SU-DHL-6 (cell line): ENCODE results near the gene RAI2.

Source experiments
- H2AFZ ChIP-seq: fragments of 200-600 bp; sonication (generic); 2 replicates; pipeline ENCODE4 v1.6.1; 2014; ENCODE audit warnings: low read depth, mild to moderate bottlenecking, moderate library complexity, mixed read lengths, antibody characterized with exemption, low read length; ENCODE audit not compliant: severe bottlenecking
- H3F3A ChIP-seq: fragments of 200-600 bp; shearing (Covaris generic); 2 replicates; pipeline ENCODE4 v1.6.0; 2016; ENCODE audit warnings: antibody characterized with exemption, mild to moderate bottlenecking; ENCODE audit not compliant: insufficient read depth
- H3K27ac ChIP-seq: fragments of 200-600 bp; sonication (generic); 2 replicates; pipeline ENCODE4 v1.5.1; 2016; ENCODE audit warnings: low read depth, mild to moderate bottlenecking, low read length, moderate library complexity, mixed read lengths
- H3K27me3 ChIP-seq: fragments of 200-600 bp; sonication (generic), shearing (Covaris generic); 2 replicates; pipeline ENCODE4 v1.6.0; 2014; ENCODE audit warnings: mild to moderate bottlenecking, low read length
- H3K36me3 ChIP-seq: fragments of 200-600 bp; sonication (generic); 2 replicates; pipeline ENCODE4 v1.6.1; 2014; ENCODE audit warnings: mild to moderate bottlenecking, low read length, mixed read lengths
- H3K4me2 ChIP-seq: fragments of 300-600, 200-600 bp; shearing (Covaris generic), sonication (generic); 2 replicates; pipeline ENCODE4 v1.6.0; 2014; ENCODE audit warnings: low read length, low read depth, mild to moderate bottlenecking; ENCODE audit not compliant: poor library complexity, severe bottlenecking
- H3K4me3 ChIP-seq: fragments of 200-600 bp; sonication (generic); 2 replicates; pipeline ENCODE4 v1.5.1; 2014; ENCODE audit warnings: antibody characterized with exemption, low read length, mild to moderate bottlenecking, mixed read lengths; ENCODE audit not compliant: insufficient read depth, poor library complexity, severe bottlenecking
- H3K79me2 ChIP-seq: fragments of 200-600 bp; sonication (generic); 2 replicates; pipeline ENCODE4 v1.6.1; 2014; ENCODE audit warnings: mild to moderate bottlenecking, low read length, moderate library complexity; ENCODE audit not compliant: insufficient read depth
- H3K9ac ChIP-seq: fragments of 200-600 bp; sonication (generic); 2 replicates; pipeline ENCODE4 v1.7.0; 2014; ENCODE audit warnings: mild to moderate bottlenecking, low read length
- H3K9me2 ChIP-seq: fragments of 200-600 bp; sonication (generic); replicated peaks from 2 replicates; pipeline ENCODE4 v1.6.1; 2014; ENCODE audit warnings: low read length; ENCODE audit not compliant: insufficient read depth
- H3K9me3 ChIP-seq: fragments of 200-600 bp; sonication (generic); 2 replicates; pipeline ENCODE4 v1.6.1; 2014; ENCODE audit warnings: low read length, mixed read lengths; ENCODE audit not compliant: insufficient read depth
- H4K20me1 ChIP-seq: fragments of 200-600 bp; sonication (generic); 2 replicates; pipeline ENCODE4 v1.6.1; 2014; ENCODE audit warnings: low read depth, mild to moderate bottlenecking, antibody characterized with exemption, low read length, moderate library complexity, mixed read lengths
- CTCF ChIP-seq: fragments of 200-600 bp; sonication (generic); IDR thresholded peaks from one replicate; pipeline ENCODE4 v1.5.1; 2017; ENCODE audit warnings: antibody characterized with exemption, mild to moderate bottlenecking, low read length, moderate library complexity; ENCODE audit not compliant: insufficient read depth, poor library complexity, severe bottlenecking
- EZH2phosphoT487 ChIP-seq: fragments of 200-600 bp; sonication (generic), shearing (Covaris generic); conservative IDR thresholded peaks from 2 replicates; pipeline ENCODE4 v1.6.1; 2018; ENCODE audit warnings: mild to moderate bottlenecking, antibody characterized with exemption, low read length, moderate library complexity, mixed read lengths

Gene RAI2

DNA sequence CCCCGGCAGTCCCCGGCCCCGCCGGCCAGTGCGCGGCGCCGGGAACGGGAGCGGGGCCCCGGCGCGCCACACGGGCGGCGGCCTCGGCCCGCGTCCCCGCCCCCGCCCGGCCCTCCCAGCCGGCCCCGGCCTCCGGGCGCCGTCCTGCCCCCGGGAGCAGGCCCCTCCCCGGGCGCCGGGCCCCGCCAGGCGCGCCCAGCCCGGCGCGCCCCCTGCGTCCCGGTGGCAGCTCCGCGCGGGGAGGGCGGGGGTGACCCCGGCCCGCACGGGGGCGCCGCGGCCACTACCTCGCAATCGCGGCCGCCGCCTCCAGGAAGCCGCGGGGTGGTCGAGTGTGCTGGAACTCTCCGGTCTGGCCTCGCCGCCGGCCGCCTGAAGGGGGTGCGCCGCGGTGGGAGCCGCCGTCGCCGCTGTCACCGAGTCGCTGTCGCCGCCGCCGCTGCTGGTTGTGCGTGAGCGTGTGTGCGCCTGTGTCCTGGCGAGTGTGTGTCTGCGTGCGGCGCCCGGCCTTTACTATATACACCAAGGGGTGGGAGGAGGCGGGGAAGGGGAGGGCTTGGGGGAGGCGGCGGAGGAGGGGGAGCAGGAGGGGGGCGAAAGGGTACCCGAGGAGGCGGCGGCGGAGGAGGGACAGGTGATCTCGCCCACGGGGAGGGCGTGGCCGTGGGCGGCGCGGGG lies at the start of gene RAI2:
Gene RAI2 (minus strand): TSS at position 488 of the 678 bp plus-strand sequence. CDS start 59,288 bp downstream, outside the sequence.
- Histone ChIP-seq H3K9me2 (no peaks in the 10 kb centered on the region), H3K36me3 (no peaks in the 10 kb centered on the region), H4K20me1 (no peaks in the 10 kb centered on the region), H3K27ac (no peak within 1 kb of the TSS), H3F3A (no peaks in the 10 kb centered on the region), H3K4me2 (no peak within 1 kb of the TSS), H2AFZ (no peak within 1 kb of the TSS), H3K4me3 (no peak within 1 kb of the TSS), H3K79me2 (no peaks in the 10 kb centered on the region), H3K9me3 (no peaks in the 10 kb centered on the region), H3K27me3 (no peaks in the 10 kb centered on the region), H3K9ac (no peak within 1 kb of the TSS)
- TF ChIP-seq EZH2phosphoT487 (no peak), CTCF (no peak)

DNA sequence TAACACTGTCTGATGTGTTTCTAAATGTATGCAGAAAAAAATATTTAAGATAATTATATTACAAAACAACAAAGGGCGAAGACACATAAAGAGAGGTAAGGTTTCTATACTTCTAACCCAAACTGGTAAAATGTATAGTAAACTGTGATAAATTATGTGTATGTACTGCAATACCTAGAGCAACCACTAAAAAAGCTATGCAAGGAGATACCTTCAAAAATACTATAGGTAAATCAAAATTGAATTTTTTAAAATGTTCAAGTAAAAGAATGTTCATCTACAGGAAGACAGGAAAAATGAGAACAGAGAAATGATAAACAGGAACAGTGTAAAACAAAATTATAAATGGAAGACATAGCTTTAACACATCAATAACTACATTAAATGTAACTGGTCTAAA lies 27.3 kb upstream of the RAI2 start:
- Histone ChIP-seq H3K9me2 (no peaks in the 10 kb centered on the region), H3K9me3 (no peaks in the 10 kb centered on the region), H3K79me2 (no peaks in the 10 kb centered on the region), H3K27ac (no peak overlapping the region), H3F3A (no peaks in the 10 kb centered on the region), H2AFZ (no peak overlapping the region), H3K36me3 (no peaks in the 10 kb centered on the region), H3K27me3 (no peaks in the 10 kb centered on the region), H3K4me3 (no peak overlapping the region), H4K20me1 (no peaks in the 10 kb centered on the region), H3K9ac (no peak overlapping the region), H3K4me2 (no peak overlapping the region)
- no peak for TF ChIP-seq CTCF

DNA sequence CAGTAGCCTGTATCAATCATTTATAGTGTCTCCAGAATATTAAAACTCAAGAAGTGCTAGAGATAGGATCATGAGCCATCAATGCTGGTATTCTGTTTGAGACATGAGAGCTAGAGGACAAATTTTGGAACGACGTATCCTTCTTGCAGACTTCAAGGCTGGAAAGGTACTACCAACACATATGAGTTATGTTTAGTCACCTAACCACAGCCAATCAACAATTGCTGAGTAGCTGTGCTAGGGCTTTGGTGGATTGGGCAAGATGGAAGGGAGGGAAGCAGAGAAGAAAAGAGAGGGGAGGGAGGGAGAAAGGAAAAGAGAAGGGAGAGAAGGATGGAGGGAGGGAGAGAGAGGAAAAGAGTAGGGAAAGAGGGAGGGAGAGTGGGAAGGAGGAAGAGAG lies 21.6 kb upstream of the RAI2 start:
- H3K36me3 ChIP-seq: no peaks in the 10 kb centered on the region
- H3K9me3 ChIP-seq: no peaks in the 10 kb centered on the region
- H3K9me2 ChIP-seq: no peaks in the 10 kb centered on the region
- no peaks in the 10 kb centered on the region for H4K20me1 ChIP-seq
- TF ChIP-seq EZH2phosphoT487 (no peak), CTCF (no peak)
- no peak overlapping the region for H3K27ac ChIP-seq
- no peak overlapping the region for H3K4me3 ChIP-seq
- H3F3A ChIP-seq: no peaks in the 10 kb centered on the region
- H3K27me3 ChIP-seq: no peaks in the 10 kb centered on the region
- H3K9ac ChIP-seq: no peak overlapping the region
- H3K4me2 ChIP-seq: no peak overlapping the region
- H2AFZ ChIP-seq: no peak overlapping the region
- no peaks in the 10 kb centered on the region for H3K79me2 ChIP-seq
